CD4-positive, alpha-beta T cell (primary cell): Measurements from ENCODE around the gene ZMYND10. TPM values are rescaled to one million over a fixed set of nuclear protein-coding genes. Genes with fewer than 3 reads are reported as not detected.

Experiments used
- ATAC-seq: fragments of 200-7000 bp; cut with Tn5 transposase; one replicate; pipeline ENCODE4 v1.10.0; 2022; ENCODE audit warnings: mild to moderate bottlenecking; ENCODE audit not compliant: poor library complexity
- CTCF ChIA-PET: fragments of 350-600 bp; sonication (Branson Sonifier 250); formaldehyde crosslinking; loops from one replicate; lab custom pipeline; 2021; ENCODE audit warnings: antibody characterized with exemption, inconsistent platforms; lab: Charles Lee
- POLR2A ChIA-PET: fragments of 350-600 bp; sonication (Branson Sonifier 250); formaldehyde crosslinking; loops from one replicate; lab custom pipeline; 2021; ENCODE audit warnings: antibody characterized with exemption, inconsistent platforms; lab: Charles Lee
- DNase-seq, 14 experiments: peaks; one replicate each; pipeline ENCODE4 v3.0.0-alpha.2; 2013 to 2020; ENCODE audit warnings: mixed read lengths in 2 of 14
- H3K27ac ChIP-seq, 2 donors: one replicate each; pipeline versions ENCODE4 v1.5.1 to v1.7.0; 2013; ENCODE audit warnings: low read length in 2 of 2, low read depth in 1 of 2, mild to moderate bottlenecking in 1 of 2
- H3K27me3 ChIP-seq, 2 experiments: 1 replicate in 1 of 2; 2 replicates in 1 of 2; pipeline versions ENCODE4 v1.6.1 to v1.7.0; 2013; ENCODE audit warnings: low read length in 2 of 2, control low read depth in 1 of 2, mild to moderate bottlenecking in 1 of 2, moderate library complexity in 1 of 2; ENCODE audit not compliant: insufficient read depth in 2 of 2, control insufficient read depth in 1 of 2
- H3K36me3 ChIP-seq: one replicate; pipeline ENCODE4 v1.6.1; 2013; ENCODE audit warnings: low read length, control low read depth; ENCODE audit not compliant: insufficient read depth
- H3K4me1 ChIP-seq: one replicate; pipeline ENCODE4 v1.6.1; 2013; ENCODE audit warnings: low read length, control low read depth; ENCODE audit not compliant: insufficient read depth
- H3K4me3 ChIP-seq: one replicate; pipeline ENCODE4 v1.5.1; 2013; ENCODE audit warnings: mild to moderate bottlenecking, low read length, moderate library complexity
- H3K9me3 ChIP-seq, 2 experiments: 1 replicate in 1 of 2; 2 replicates in 1 of 2; pipeline versions ENCODE4 v1.6.1 to v1.7.0; 2013; ENCODE audit warnings: low read length in 2 of 2, mild to moderate bottlenecking in 2 of 2, control low read depth in 1 of 2, moderate library complexity in 1 of 2; ENCODE audit not compliant: control insufficient read depth in 1 of 2, insufficient read depth in 1 of 2
- H3K27ac Mint-ChIP-seq: one replicate; pipeline ENCODE4 v1.8.0; 2020; ENCODE audit warnings: mixed read lengths
- H3K27me3 Mint-ChIP-seq: one replicate; pipeline ENCODE4 v1.8.0; 2021; ENCODE audit warnings: mixed read lengths
- H3K36me3 Mint-ChIP-seq: one replicate; pipeline ENCODE4 v1.8.0; 2021; ENCODE audit warnings: low read depth, mixed read lengths
- H3K4me1 Mint-ChIP-seq: one replicate; pipeline ENCODE4 v1.8.0; 2021; ENCODE audit warnings: low read depth, mixed read lengths
- H3K4me3 Mint-ChIP-seq: one replicate; pipeline ENCODE4 v1.8.0; 2020; ENCODE audit warnings: mild to moderate bottlenecking, mixed read lengths
- H3K9me3 Mint-ChIP-seq: one replicate; pipeline ENCODE4 v1.8.0; 2020; ENCODE audit warnings: mixed read lengths
- CTCF ChIP-seq: fragments of 200-600 bp; IDR thresholded peaks from one replicate; pipeline ENCODE4 v1.8.0; 2022; ENCODE audit warnings: antibody characterized with exemption, mild to moderate bottlenecking
- intact Hi-C, 2 experiments: fragments of 100-400 bp; cut with DNase I in 1 of 2; cut with micrococcal nuclease in 1 of 2; formaldehyde crosslinking; loops; one replicate each; pipeline versions ENCODE4 v1.15.1 to v1.9.0; 2023 to 2025; cut with DNase I, micrococcal nuclease
- total RNA-seq, 174 experiments: library from RNA in 2 of 174; stranded (reverse) in 2 of 174; gene quantifications; one replicate each; pipeline ENCODE4 v1.2.3 and lab custom pipeline; 2021 to 2026

The ZMYND10 gene
- total RNA-seq, 2 experiments from 2014 or later = 1.7 to 1.8 TPM

DNA sequence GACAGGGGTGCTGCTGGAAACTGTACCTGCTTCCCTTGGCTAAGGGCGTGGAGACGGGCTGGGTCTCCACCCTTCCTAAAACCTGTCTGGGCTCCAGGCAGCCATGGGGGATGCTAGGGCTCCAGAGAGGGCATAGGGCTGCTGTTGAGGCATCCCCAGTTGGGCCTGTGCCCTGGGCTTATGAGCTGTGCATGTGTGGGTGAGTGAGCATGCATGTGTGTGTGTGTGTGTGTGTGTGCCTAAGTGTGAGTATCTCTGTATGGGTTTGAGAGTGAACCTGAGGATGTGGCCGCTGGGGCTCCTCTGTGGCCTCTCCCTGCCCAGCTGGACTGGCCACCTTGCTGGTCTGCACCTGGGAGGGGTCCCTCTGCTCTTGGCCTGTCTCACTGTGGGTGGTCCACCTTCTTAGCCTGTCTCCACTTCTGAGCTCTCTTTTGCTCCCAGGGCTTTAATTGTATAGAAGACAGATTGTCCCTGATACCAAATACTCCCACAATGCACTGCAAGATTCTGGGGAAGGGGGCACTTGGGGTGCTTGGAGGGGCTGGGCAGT, 25.7 kb upstream of the ZMYND10 start:
- no peaks in the 10 kb centered on the region for H3K27me3 Mint-ChIP-seq
- Histone ChIP-seq H3K27me3 (no peaks in the 10 kb centered on the region), H3K4me1 (peaks cover 21% of the 10 kb centered on the region), H3K9me3 (no peaks in the 10 kb centered on the region), H3K36me3 (no peaks in the 10 kb centered on the region), H3K27ac (no peak overlapping the region), H3K4me3 (no peak overlapping the region)
- no peaks in the 10 kb centered on the region for H3K36me3 Mint-ChIP-seq
- no peak for DNase-seq
- H3K9me3 Mint-ChIP-seq = no peaks in the 10 kb centered on the region
- no peak overlapping the region for H3K27ac Mint-ChIP-seq
- no peak overlapping the region for H3K4me3 Mint-ChIP-seq
- CTCF ChIA-PET = no interaction called here
- peaks cover 24% of the 10 kb centered on the region for H3K4me1 Mint-ChIP-seq
- POLR2A ChIA-PET = no interaction called here
- no peak for ATAC-seq
- TF ChIP-seq CTCF = no peak
- intact Hi-C loops = no loop called here

- no peak for DNase-seq
Observed at GRCh38 chr3:50370594-50370993, 25.1 kb upstream of the ZMYND10 start.

GRCh38 chr3:50369012-50369670, 23.6 kb upstream of the ZMYND10 start:
- H3K4me3 ChIP-seq = no peak overlapping the region
- H3K4me1 ChIP-seq = peaks cover 37% of the 10 kb centered on the region
- H3K9me3 ChIP-seq = no peaks in the 10 kb centered on the region
- no peaks in the 10 kb centered on the region for H3K9me3 Mint-ChIP-seq
- CTCF ChIA-PET = no interaction called here
- intact Hi-C loops = loop anchor here in 1 of 2 experiments (5.0 kb wide), 5 partner anchors 133 to 1783 kb away; partner anchors contain the start of genes CACNA2D2, MANF, POC1A and TEX264
- H3K27ac Mint-ChIP-seq = peak overlapping the region; percentile 36
- peaks cover 37% of the 10 kb centered on the region for H3K4me1 Mint-ChIP-seq
- POLR2A ChIA-PET = interaction anchor here (0.6 kb wide), 1 partner anchor 1131 kb away, joined by 4 read pairs; no protein-coding TSS in a partner anchor
- DNase-seq (no peak), ATAC-seq (no peak)
- TF ChIP-seq CTCF = no peak
- H3K27me3 ChIP-seq = no peaks in the 10 kb centered on the region
- no peaks in the 10 kb centered on the region for H3K36me3 ChIP-seq
- H3K27ac ChIP-seq = no peak overlapping the region
- H3K36me3 Mint-ChIP-seq = peaks cover 4% of the 10 kb centered on the region
- H3K27me3 Mint-ChIP-seq = no peaks in the 10 kb centered on the region
- H3K4me3 Mint-ChIP-seq = peak overlapping the region; percentile 3

More at GRCh38 chr3:50370594-50370993, 25.1 kb upstream of the ZMYND10 start:
- ChIA-PET POLR2A (interaction anchor here (0.7 kb wide), 1 partner anchor 186 kb away, joined by 4 read pairs; no protein-coding TSS in a partner anchor), CTCF (no interaction called here)
- H3K27ac ChIP-seq = no peak overlapping the region
- Mint-ChIP-seq H3K4me3 (no peak overlapping the region), H3K27me3 (no peaks in the 10 kb centered on the region), H3K36me3 (no peaks in the 10 kb centered on the region), H3K27ac (no peak overlapping the region), H3K4me1 (peaks cover 30% of the 10 kb centered on the region), H3K9me3 (no peaks in the 10 kb centered on the region)
- H3K27me3 ChIP-seq = no peaks in the 10 kb centered on the region
- no peaks in the 10 kb centered on the region for H3K9me3 ChIP-seq
- intact Hi-C loops = no loop called here
- H3K4me3 ChIP-seq = no peak overlapping the region
- TF ChIP-seq CTCF = no peak
- no peaks in the 10 kb centered on the region for H3K36me3 ChIP-seq
- no peak for ATAC-seq
- H3K4me1 ChIP-seq = peaks cover 27% of the 10 kb centered on the region
